HUES48 (cell line): ENCODE measurements around the gene KLF4.
A peak's percentile ranks its signal among the peaks of the same experiment; 100 is the strongest.
"Not testable (repeated sequence)": the region's sequence is repeated elsewhere in the genome, so short reads cannot be mapped to it uniquely, and the experiment has no call there.

Experiments used
- H3K27ac ChIP-seq: one replicate; pipeline ENCODE4 v1.7.0; 2013; ENCODE audit warnings: low read depth, low read length, inconsistent platforms
- H3K27me3 ChIP-seq: 2 replicates; pipeline ENCODE4 v1.6.1; 2013; ENCODE audit warnings: mild to moderate bottlenecking, low read length; ENCODE audit not compliant: control insufficient read depth, insufficient read depth
- H3K36me3 ChIP-seq: 2 replicates; pipeline ENCODE4 v1.6.1; 2013; ENCODE audit warnings: low read length; ENCODE audit not compliant: control insufficient read depth, insufficient read depth
- H3K4me1 ChIP-seq: 2 replicates; pipeline ENCODE4 v1.6.1; 2013; ENCODE audit warnings: mild to moderate bottlenecking, low read length; ENCODE audit not compliant: control insufficient read depth, insufficient read depth
- H3K4me3 ChIP-seq: 2 replicates; pipeline ENCODE4 v1.5.1; 2013; ENCODE audit warnings: mild to moderate bottlenecking, low read depth, low read length
- H3K9ac ChIP-seq: 2 replicates; pipeline ENCODE4 v1.6.1; 2013; ENCODE audit warnings: mild to moderate bottlenecking, low read depth, low read length, moderate library complexity
- H3K9me3 ChIP-seq: 2 replicates; pipeline ENCODE4 v1.6.1; 2013; ENCODE audit warnings: low read length; ENCODE audit not compliant: control insufficient read depth, insufficient read depth

KLF4 gene

GRCh38 chr9:107502464-107502863 lies 12.9 kb upstream of the KLF4 start:
- no peak overlapping the region for H3K4me3 ChIP-seq
- no peaks in the 10 kb centered on the region for H3K27me3 ChIP-seq

DNA sequence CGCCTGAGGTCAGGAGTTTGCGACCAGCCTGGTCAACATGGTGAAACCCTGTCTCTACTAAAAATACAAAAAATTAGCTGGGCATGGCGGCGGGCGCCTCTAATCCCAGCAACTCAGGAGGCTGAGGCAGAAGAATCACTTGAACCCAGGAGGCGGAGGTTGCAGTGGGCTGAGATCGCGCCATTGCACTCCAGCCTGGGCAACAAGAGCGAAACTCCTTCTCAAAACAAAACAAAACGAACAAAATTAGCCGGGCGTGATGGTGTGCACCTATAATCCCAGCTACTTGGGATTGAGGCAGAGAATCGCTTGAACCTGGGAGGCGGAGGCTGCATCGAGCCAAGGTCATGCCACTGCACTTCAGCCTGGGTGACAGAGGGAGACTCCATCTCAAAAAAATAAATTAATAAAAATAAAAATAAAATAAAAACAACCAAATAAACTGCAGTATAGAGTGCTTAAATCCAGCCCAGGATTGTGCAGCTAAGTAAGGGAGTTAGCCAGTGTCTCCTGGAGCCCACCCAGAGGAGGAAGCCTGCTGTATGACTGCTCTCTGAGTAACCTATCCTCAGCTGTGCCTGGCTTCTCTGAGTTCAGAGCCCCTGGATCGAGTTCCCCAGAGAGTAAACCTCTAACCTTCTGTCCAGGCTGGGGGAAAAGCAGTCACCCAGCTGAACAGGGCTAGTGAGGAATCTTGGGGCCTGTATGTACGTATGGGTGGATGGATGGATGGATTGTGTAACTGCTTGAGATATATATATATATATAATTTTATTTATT lies 11.0 kb upstream of the KLF4 start:
- H3K4me1 ChIP-seq, result peaks cover 18% of the 10 kb centered on the region
- not testable (repeated sequence) for H3K4me3 ChIP-seq, H3K36me3 ChIP-seq, H3K27me3 ChIP-seq, H3K9me3 ChIP-seq, H3K9ac ChIP-seq, H3K27ac ChIP-seq

More at GRCh38 chr9:107502464-107502863, 12.9 kb upstream of the KLF4 start:
- H3K4me1 ChIP-seq, result peaks cover 9% of the 10 kb centered on the region
- H3K36me3 ChIP-seq, result no peaks in the 10 kb centered on the region
- H3K27ac ChIP-seq, result no peak overlapping the region
- H3K9me3 ChIP-seq, result no peaks in the 10 kb centered on the region
- H3K9ac ChIP-seq, result no peak overlapping the region

DNA sequence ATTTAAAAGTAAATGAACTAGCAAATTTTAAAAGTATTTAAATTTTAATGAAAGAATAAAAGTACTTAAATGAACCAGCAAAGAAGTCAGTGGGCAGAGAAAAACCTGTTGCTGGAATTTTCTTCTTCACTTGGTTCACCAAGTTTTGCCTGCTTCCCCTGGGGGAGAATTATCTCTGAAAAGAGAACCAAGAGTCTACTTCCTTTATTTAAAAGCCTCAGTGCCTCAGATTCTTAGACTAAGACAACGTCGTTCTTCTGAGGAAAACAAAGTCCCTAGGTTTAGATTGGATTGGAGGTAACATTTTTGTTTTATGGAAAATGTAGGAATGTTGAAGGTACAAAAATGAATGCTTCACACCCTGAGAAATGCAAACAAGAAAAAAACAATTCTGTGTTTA lies 7.4 kb upstream of the KLF4 start:
- no peaks in the 10 kb centered on the region for H3K9me3 ChIP-seq
- H3K27me3 ChIP-seq, result peaks cover 7% of the 10 kb centered on the region
- H3K36me3 ChIP-seq, result no peaks in the 10 kb centered on the region
- H3K4me1 ChIP-seq, result peaks cover 18% of the 10 kb centered on the region
- no peak overlapping the region for H3K27ac ChIP-seq
- no peak overlapping the region for H3K9ac ChIP-seq
- H3K4me3 ChIP-seq, result no peak overlapping the region

- no peak overlapping the region for H3K9ac ChIP-seq
- H3K27ac ChIP-seq, result no peak overlapping the region
- peaks cover 16% of the 10 kb centered on the region for H3K4me1 ChIP-seq
- H3K4me3 ChIP-seq, result no peak overlapping the region
- H3K27me3 ChIP-seq, result peaks cover 47% of the 10 kb centered on the region
- no peaks in the 10 kb centered on the region for H3K36me3 ChIP-seq
- no peaks in the 10 kb centered on the region for H3K9me3 ChIP-seq
Observed at GRCh38 chr9:107492381-107492970, 2.9 kb upstream of the KLF4 start.

DNA sequence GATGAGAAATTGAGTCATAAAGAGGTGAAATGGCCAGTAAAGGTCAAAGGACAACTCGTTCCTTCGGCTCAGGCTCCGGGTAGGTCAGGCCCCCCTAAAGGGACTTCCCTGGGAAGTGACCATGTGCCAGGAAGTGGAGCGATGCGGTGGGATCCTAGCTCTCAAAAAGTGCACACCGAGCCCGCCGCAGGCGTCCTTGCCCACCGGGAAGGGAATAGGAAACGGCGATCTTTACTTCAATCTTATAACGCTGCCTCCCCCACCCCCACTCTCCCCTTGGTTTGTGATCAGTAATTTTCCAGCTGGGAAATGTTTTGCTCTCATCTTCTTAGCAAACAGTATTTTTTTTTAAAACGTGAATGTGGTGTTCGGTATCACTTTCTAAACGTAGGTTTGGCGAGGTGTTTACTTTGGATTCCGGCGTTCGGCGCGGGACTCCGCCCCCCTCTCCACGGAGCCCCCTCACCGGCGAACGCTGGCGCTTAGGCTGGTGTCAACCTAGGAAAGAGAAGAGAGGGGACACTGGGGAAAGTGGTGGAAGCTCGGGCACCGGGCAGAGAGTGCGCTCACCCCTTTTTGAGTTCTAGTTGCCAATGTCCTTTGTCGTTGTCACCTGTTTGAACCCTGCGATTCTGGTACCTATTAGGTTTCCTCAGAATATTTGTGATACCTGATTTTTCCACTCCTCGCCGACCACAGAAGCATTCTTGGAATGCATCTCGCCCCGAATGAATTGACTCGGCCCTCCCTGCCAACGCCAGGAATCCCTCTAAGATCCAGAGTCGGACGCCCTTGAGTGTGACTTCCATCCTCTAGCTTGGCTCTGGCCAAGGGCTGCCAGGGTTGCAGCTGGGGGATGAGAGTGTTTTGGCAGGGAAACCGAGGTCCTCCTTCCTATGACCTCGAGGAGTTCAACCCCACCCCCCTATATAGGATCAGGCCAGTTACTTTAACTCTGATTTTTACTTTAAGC lies 1.8 kb upstream of the KLF4 start:
- no peak overlapping the region for H3K9ac ChIP-seq
- H3K36me3 ChIP-seq, result no peaks in the 10 kb centered on the region
- H3K4me3 ChIP-seq, result peak overlapping the region; percentile 74
- H3K4me1 ChIP-seq, result peaks cover 16% of the 10 kb centered on the region
- peaks cover 58% of the 10 kb centered on the region for H3K27me3 ChIP-seq
- no peaks in the 10 kb centered on the region for H3K9me3 ChIP-seq
- no peak overlapping the region for H3K27ac ChIP-seq

- not testable (repeated sequence) for H3K36me3 ChIP-seq, H3K9me3 ChIP-seq, H3K27ac ChIP-seq
- peaks cover 58% of the 10 kb centered on the region for H3K27me3 ChIP-seq
- peak overlapping the region; percentile 74 for H3K4me3 ChIP-seq
- H3K4me1 ChIP-seq, result peaks cover 20% of the 10 kb centered on the region
- peak overlapping the region; percentile 62; the same call in 1 of the 2 replicates for H3K9ac ChIP-seq
Observed at GRCh38 chr9:107490606-107490970, 1.0 kb upstream of the KLF4 start.

DNA sequence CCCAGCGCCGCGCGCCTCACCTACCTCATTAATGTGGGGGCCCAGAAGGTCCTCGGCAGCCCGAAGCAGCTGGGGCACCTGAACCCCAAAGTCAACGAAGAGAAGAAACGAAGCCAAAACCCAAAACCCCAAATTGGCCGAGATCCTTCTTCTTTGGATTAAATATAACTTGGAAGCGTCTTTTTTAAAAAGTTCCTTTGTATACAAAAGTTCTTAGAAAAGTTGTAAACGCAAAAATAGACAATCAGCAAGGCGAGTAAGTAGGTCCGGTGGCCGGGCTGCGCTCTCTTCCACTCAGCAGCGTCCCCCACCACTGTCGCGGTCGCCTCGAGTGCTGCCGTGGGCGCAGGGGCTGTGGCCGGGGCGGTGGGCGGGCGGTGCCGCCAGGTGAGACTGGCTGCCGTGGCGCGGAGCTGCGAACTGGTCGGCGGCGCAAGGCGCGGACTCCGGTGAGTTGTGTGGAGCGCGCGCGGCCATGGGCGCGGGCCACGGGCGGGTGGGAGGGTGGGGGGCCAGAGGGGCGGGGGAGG lies 360 bp downstream of the KLF4 start:
- Histone ChIP-seq H3K36me3 (peaks cover 11% of the 10 kb centered on the region), H3K9me3 (no peaks in the 10 kb centered on the region), H3K4me3 (peak overlapping the region; percentile 63), H3K9ac (no peak overlapping the region), H3K27me3 (peaks cover 58% of the 10 kb centered on the region), H3K4me1 (peaks cover 20% of the 10 kb centered on the region), H3K27ac (no peak overlapping the region)

- H3K4me1 ChIP-seq, result peaks cover 20% of the 10 kb centered on the region
- peaks cover 58% of the 10 kb centered on the region for H3K27me3 ChIP-seq
- peak overlapping the region; percentile 63 for H3K4me3 ChIP-seq
- no peak overlapping the region for H3K27ac ChIP-seq
- H3K36me3 ChIP-seq, result peaks cover 11% of the 10 kb centered on the region
- H3K9me3 ChIP-seq, result no peaks in the 10 kb centered on the region
- H3K9ac ChIP-seq, result no peak overlapping the region
Observed at GRCh38 chr9:107488375-107489143, 1.0 kb downstream of the KLF4 start.

- Histone ChIP-seq H3K9me3 (no peaks in the 10 kb centered on the region), H3K27ac (no peak overlapping the region), H3K4me3 (peak overlapping the region; percentile 63), H3K27me3 (peaks cover 58% of the 10 kb centered on the region), H3K9ac (no peak overlapping the region), H3K36me3 (peaks cover 11% of the 10 kb centered on the region), H3K4me1 (peaks cover 20% of the 10 kb centered on the region)
Observed at GRCh38 chr9:107487521-107488374, 1.8 kb downstream of the KLF4 start.
